Jurkat, Clone E6-1 (cell line): Measurements from ENCODE around the gene PKLR. TPM values are rescaled to one million over a fixed set of nuclear protein-coding genes. Genes with fewer than 3 reads are reported as not detected.
"Not testable (repeated sequence)": the region's sequence is repeated elsewhere in the genome, so short reads cannot be mapped to it uniquely, and the experiment has no call there.

ENCODE experiments used
- DNase-seq: peaks from one replicate; pipeline ENCODE4 v3.0.0-alpha.2; 2011; ENCODE audit warnings: low read depth, low spot score
- H3K4me3 ChIP-seq: 2 replicates; pipeline ENCODE4 v1.5.1; 2011; ENCODE audit warnings: mild to moderate bottlenecking, low read length, control low read depth, moderate library complexity
- polyA plus RNA-seq: library from polyadenylated mRNA; unstranded; fragments of >200 nt; gene quantifications from one replicate; pipeline ENCODE4 v1.2.1, GENCODE V29; 2012; ENCODE audit warnings: missing spikeins; ENCODE audit not compliant: insufficient read length, insufficient read depth

Gene PKLR
- not detected for polyA plus RNA-seq

- H3K4me3 ChIP-seq: no peak within 1 kb of the TSS
Measured at GRCh38 chr1:155301342-155301841, at the start of gene PKLR. Gene PKLR, minus strand, starts transcription at chr1:155301438. Its CDS starts 43 bp downstream, at chr1:155301395.

GRCh38 chr1:155342842-155343241, 41.6 kb upstream of the PKLR start:
- no peak for DNase-seq
- no peak overlapping the region for H3K4me3 ChIP-seq

More at GRCh38 chr1:155301342-155301841, at the start of gene PKLR:
- no peak for DNase-seq

- DNase-seq: no peak
- no peak overlapping the region for H3K4me3 ChIP-seq
Measured at GRCh38 chr1:155339515-155340097, 38.4 kb upstream of the PKLR start.

GRCh38 chr1:155334962-155335361, 33.7 kb upstream of the PKLR start:
- H3K4me3 ChIP-seq: no peak overlapping the region
- no peak for DNase-seq

GRCh38 chr1:155329980-155330598, 28.9 kb upstream of the PKLR start:
- DNase-seq: no peak
- H3K4me3 ChIP-seq: no peak overlapping the region

- not testable (repeated sequence) for DNase-seq, H3K4me3 ChIP-seq
Measured at GRCh38 chr1:155328856-155329255, 27.6 kb upstream of the PKLR start.

GRCh38 chr1:155327981-155328380, 26.7 kb upstream of the PKLR start:
- DNase-seq: no peak
- no peak overlapping the region for H3K4me3 ChIP-seq

- H3K4me3 ChIP-seq: no peak overlapping the region
- DNase-seq: no peak
Measured at GRCh38 chr1:155326631-155327037, 25.4 kb upstream of the PKLR start.

- DNase-seq: no peak
- no peak overlapping the region for H3K4me3 ChIP-seq
Measured at GRCh38 chr1:155326020-155326526, 24.8 kb upstream of the PKLR start.

- DNase-seq: no peak
- no peak overlapping the region for H3K4me3 ChIP-seq
Measured at GRCh38 chr1:155325603-155325893, 24.3 kb upstream of the PKLR start.

- H3K4me3 ChIP-seq: peak overlapping the region; percentile 86
- DNase-seq: no peak
Measured at GRCh38 chr1:155324717-155325602, 23.7 kb upstream of the PKLR start.

- DNase-seq: peak; percentile 86
- peak overlapping the region; percentile 86 for H3K4me3 ChIP-seq
Measured at GRCh38 chr1:155324037-155324716, 22.9 kb upstream of the PKLR start.

- peak; percentile 67 for DNase-seq
- peak overlapping the region; percentile 86 for H3K4me3 ChIP-seq
Measured at GRCh38 chr1:155323729-155324036, 22.4 kb upstream of the PKLR start.

- H3K4me3 ChIP-seq: peak overlapping the region; percentile 86
- peak; percentile 49 for DNase-seq
Measured at GRCh38 chr1:155322953-155323728, 21.9 kb upstream of the PKLR start.

- peak overlapping the region; percentile 86 for H3K4me3 ChIP-seq
- no peak for DNase-seq
Measured at GRCh38 chr1:155322571-155322952, 21.3 kb upstream of the PKLR start.

- H3K4me3 ChIP-seq: no peak overlapping the region
- DNase-seq: no peak
Measured at GRCh38 chr1:155321639-155322503, 20.6 kb upstream of the PKLR start.

- no peak for DNase-seq
- H3K4me3 ChIP-seq: no peak within 1 kb of the TSS
Measured at GRCh38 chr1:155320661-155321617, 19.7 kb upstream of the PKLR start, which contains the start of gene RUSC1. Gene RUSC1, plus strand, starts transcription at chr1:155320894. Its CDS starts 880 bp downstream, at chr1:155321774.
